ENCODE data around the gene FGFR4. TPM values are rescaled to one million over a fixed set of nuclear protein-coding genes. Genes with fewer than 3 reads are reported as not detected.

Gene FGFR4
- total RNA-seq, 4 donors from 2014 or later = 2.1 to 4.5 (median 3.8) TPM

DNA sequence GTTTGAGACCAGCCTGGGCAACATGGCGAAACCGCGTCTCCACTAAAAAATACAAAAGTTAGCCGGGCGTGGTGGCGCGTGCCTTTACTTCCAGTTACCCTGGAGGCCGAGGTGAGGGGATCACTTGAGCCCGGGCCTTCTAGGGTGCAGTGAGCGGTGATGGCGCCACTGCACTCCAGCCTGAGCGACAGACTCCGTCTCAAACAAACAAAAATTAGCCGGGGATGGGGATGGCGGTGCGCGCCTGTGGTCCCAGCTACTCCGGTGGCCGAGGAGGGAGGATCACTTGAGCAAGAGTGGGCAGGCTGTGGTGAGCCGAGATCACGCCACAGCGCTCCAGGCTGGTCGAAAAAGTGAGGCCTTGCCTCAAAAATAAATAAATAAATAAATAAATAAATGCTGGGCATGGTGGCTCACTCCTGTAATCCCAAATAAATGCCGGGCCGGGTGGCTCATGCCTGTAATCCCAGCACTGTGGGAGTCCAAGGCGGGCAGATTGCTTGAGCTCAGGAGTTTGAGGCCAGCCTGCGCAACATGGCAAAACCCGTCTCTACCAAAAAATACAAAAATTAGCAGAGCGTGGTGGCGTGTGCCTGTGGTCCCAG lies 30.8 kb downstream of the FGFR4 start:
- Histone ChIP-seq H3K9me3 (no peaks in the 10 kb centered on the region), H3K4me1 (peaks cover 15 to 28% (median 25%) of the 10 kb centered on the region in 4 donors), H3K27ac (replicated peaks in 1 of 4) (peak overlapping the region in 3 of 4 donors; percentile 67 to 80 (median 77)), H3K27me3 (no peaks in the 10 kb centered on the region), H3K4me3 (peak overlapping the region in 1 of 4 donors; percentile 50), H3K36me3 (no peaks in the 10 kb centered on the region)
- WGBS = 97% methylated on average over 30 of the region's 30 CpGs
- DNase-seq (ENCODE audit: extremely low spot score) = no peak
- intact Hi-C loops (cut with DNase I) = loop anchor here (10.0 kb wide), 2 partner anchors 77 to 187 kb away; partner anchors contain the start of genes PRELID1 and RAB24
- TF ChIP-seq EP300 (IDR thresholded peaks at IDR 0.05) = no peak

DNA sequence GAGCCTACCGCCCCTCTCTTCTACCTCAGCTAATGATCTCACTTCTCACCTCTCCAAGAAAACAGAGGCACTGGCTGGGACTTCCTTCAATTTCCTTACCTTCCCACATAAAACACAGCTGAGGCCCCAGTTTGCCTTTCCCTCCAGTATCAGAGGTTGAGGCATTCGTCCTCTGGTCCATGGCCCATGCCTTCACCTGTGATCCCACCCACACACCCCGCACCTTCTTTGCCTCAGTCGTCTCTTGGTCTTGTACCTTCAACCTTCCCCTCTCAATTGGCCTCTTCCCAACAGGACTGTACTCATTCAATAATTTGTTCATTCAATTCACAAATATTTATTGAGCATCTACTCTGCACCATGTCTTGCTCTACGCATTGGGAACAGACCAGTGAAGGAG lies 35.9 kb downstream of the FGFR4 start:
- Histone ChIP-seq H3K36me3 (no peaks in the 10 kb centered on the region), H3K9me3 (no peaks in the 10 kb centered on the region), H3K27ac (replicated peaks in 1 of 4) (no peak overlapping the region), H3K4me3 (no peak overlapping the region), H3K27me3 (no peaks in the 10 kb centered on the region), H3K4me1 (no peaks in the 10 kb centered on the region)
- no peak for DNase-seq (ENCODE audit: extremely low spot score)
- TF ChIP-seq POLR2A (IDR thresholded peaks at IDR 0.05; ENCODE audit: low read depth) (no peak), EP300 (IDR thresholded peaks at IDR 0.05) (no peak), POLR2AphosphoS5 (IDR thresholded peaks at IDR 0.05) (no peak)
- TF ChIP-seq, protein P1, sequence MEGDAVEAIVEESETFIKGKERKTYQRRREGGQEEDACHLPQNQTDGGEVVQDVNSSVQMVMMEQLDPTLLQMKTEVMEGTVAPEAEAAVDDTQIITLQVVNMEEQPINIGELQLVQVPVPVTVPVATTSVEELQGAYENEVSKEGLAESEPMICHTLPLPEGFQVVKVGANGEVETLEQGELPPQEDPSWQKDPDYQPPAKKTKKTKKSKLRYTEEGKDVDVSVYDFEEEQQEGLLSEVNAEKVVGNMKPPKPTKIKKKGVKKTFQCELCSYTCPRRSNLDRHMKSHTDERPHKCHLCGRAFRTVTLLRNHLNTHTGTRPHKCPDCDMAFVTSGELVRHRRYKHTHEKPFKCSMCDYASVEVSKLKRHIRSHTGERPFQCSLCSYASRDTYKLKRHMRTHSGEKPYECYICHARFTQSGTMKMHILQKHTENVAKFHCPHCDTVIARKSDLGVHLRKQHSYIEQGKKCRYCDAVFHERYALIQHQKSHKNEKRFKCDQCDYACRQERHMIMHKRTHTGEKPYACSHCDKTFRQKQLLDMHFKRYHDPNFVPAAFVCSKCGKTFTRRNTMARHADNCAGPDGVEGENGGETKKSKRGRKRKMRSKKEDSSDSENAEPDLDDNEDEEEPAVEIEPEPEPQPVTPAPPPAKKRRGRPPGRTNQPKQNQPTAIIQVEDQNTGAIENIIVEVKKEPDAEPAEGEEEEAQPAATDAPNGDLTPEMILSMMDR (IDR thresholded peaks at IDR 0.05) = no peak
- intact Hi-C loops (cut with DNase I) = no loop called here
- 95% methylated on average over 5 of the region's 5 CpGs for WGBS

DNA sequence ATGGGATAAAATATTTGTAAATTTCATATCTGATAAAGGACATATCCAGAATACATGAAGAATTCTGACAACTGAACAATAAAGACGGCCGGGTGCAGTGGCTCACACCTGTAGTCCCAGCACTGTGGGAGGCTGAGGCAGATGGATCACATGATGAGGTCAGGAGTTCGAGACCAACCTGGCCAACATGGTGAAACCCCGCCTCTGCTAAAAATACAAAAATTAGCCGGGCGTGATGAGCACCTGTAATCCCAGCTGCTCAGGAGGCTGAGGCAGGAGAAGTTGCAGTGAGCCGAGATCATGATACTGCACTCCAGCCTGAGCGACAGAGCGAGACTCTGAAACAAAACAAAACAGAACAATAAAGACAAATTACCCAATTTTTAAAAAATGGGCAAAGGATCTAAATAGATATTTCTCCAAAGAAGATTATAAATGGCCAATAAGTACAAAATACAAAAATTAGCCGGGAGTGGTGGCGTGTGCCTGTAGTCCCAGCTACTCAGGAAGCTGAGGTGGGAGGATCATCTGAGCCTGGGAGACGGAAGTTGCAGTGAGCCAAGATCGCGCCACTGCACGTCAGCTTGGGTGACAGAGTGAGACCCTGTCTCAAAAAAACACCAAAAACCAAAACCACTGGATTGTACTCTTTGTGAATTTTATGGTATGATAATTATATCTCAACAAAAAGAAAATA lies 37.2 kb downstream of the FGFR4 start:
- intact Hi-C loops (cut with DNase I) = no loop called here
- TF ChIP-seq POLR2AphosphoS5 (IDR thresholded peaks at IDR 0.05) (no peak), POLR2A (IDR thresholded peaks at IDR 0.05; ENCODE audit: low read depth) (no peak), EP300 (IDR thresholded peaks at IDR 0.05) (no peak)
- TF ChIP-seq, protein P1 (IDR thresholded peaks at IDR 0.05) = no peak

DNA sequence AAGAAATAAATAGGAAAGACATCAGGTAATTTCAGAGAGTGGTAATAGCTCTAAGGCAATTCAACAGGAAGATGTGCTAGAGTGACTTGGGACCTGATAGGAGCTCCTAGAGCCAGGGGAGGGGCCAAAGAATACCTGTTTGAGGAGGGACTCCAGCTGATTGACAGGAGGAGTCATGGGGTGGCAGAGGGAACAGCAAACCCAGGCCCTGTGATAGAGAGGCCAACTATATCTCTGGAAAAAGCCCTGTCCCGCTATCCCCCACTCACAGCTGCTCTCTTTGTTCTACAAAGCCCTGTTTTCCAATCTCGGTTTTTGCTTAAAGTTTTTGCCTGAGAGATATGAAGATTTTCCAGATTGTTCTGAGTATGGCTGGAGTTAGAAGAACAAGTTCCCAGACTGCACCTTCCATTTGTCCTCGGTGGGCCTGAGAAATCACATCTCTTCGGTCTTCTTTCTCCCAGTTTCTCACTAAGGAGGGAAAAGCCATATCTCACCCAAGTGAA lies 37.8 kb downstream of the FGFR4 start:
- no peak for DNase-seq (ENCODE audit: extremely low spot score)
- intact Hi-C loops (cut with DNase I) = no loop called here
- Histone ChIP-seq H3K9me3 (no peaks in the 10 kb centered on the region), H3K27me3 (no peaks in the 10 kb centered on the region), H3K4me3 (no peak overlapping the region), H3K36me3 (no peaks in the 10 kb centered on the region), H3K27ac (replicated peaks in 1 of 4) (no peak overlapping the region), H3K4me1 (no peaks in the 10 kb centered on the region)
- 87% methylated on average over 4 of the region's 4 CpGs for WGBS
- TF ChIP-seq POLR2AphosphoS5 (IDR thresholded peaks at IDR 0.05) = no peak
- TF ChIP-seq, protein P1 (IDR thresholded peaks at IDR 0.05) = no peak
- TF ChIP-seq POLR2A (IDR thresholded peaks at IDR 0.05; ENCODE audit: low read depth) = no peak
- TF ChIP-seq EP300 (IDR thresholded peaks at IDR 0.05) = no peak

More for the DNA sequence above, 37.2 kb downstream of the FGFR4 start:
- 94% methylated on average over 15 of the region's 15 CpGs for WGBS
- DNase-seq (ENCODE audit: extremely low spot score) = no peak
- no peaks in the 10 kb centered on the region for H3K27me3 ChIP-seq
- H3K9me3 ChIP-seq = no peaks in the 10 kb centered on the region
- no peak overlapping the region for H3K27ac ChIP-seq (replicated peaks in 1 of 4)
- H3K4me1 ChIP-seq = no peaks in the 10 kb centered on the region
- H3K36me3 ChIP-seq = no peaks in the 10 kb centered on the region
- H3K4me3 ChIP-seq = no peak overlapping the region

DNA sequence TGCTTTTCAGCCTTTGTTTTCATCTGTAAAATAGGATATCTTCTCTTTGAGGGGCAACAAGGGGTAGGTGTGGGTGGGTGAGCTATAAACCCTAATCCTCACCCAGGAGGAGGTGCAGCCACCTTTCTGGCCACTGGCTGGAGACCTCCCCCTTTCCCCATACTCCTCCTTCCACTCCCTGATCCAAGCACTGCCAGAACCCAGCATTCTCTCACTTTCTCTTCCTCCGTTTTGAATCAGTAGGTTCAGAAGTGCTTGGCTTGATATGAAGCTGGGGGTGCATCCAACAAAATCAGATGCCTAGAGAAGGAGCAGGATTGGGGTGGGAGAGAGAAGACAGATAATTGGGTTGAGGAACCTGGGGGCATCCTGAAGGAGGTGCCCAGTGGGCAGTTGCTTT lies 40.1 kb downstream of the FGFR4 start:
- Histone ChIP-seq H3K27me3 (no peaks in the 10 kb centered on the region), H3K9me3 (no peaks in the 10 kb centered on the region), H3K4me3 (no peak overlapping the region), H3K36me3 (no peaks in the 10 kb centered on the region), H3K4me1 (peaks cover 0 to under 1% (median 0%) of the 10 kb centered on the region in 4 donors), H3K27ac (replicated peaks in 1 of 4) (no peak overlapping the region)
- WGBS = 65% methylated on average over 1 of the region's 1 CpG
- DNase-seq (ENCODE audit: extremely low spot score) = no peak
- intact Hi-C loops (cut with DNase I) = no loop called here
- TF ChIP-seq, protein P1 (IDR thresholded peaks at IDR 0.05) = no peak
- TF ChIP-seq POLR2AphosphoS5 (IDR thresholded peaks at IDR 0.05) (no peak), EP300 (IDR thresholded peaks at IDR 0.05) (no peak), POLR2A (IDR thresholded peaks at IDR 0.05; ENCODE audit: low read depth) (no peak)

Data from esophagus muscularis mucosa (tissue), 4 donors.